ENCODE results near the gene ETF1. TPM values are rescaled to one million over a fixed set of nuclear protein-coding genes. Genes with fewer than 3 reads are reported as not detected.
"Not testable (repeated sequence)": the region's sequence is repeated elsewhere in the genome, so short reads cannot be mapped to it uniquely, and the experiment has no call there.

The ETF1 gene
- total RNA-seq, 8 experiments from 2014 or later, result 44.1 to 126 (median 76.9) TPM

- in situ Hi-C loops (cut with MboI; ENCODE audit: low pct_unique_long_range_greater_than_20kb in 2 of 9, low sequenced_read_pairs in 9 of 9, unreplicated experiment in 9 of 9), result no loop called here
Observed at GRCh38 chr5:138508958-138509357, 34.1 kb downstream of the ETF1 start.

DNA sequence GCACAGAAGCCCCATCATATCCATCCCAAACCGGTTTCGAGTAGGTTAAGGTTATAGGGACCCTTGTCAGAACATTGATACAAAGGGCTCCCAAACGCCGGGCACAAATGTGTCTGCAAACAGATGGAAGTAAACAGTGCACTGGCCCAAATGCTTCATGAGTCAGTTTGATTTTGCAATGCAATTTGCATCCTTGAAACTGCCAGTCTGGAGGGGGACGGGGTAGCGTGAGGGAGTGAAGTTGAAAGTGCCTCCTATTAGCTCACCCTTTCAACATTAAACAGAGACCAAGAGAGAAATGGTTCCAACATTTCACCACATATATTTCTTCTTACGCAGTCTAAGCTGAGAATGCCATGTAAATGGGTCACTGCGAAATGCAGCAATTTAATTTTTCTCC is 35.6 kb downstream of the ETF1 start:
- H3K4me3 ChIP-seq; H3K27ac ChIP-seq; in situ Hi-C loops (cut with MboI; ENCODE audit: low pct_unique_long_range_greater_than_20kb in 2 of 9, low sequenced_read_pairs in 9 of 9, unreplicated experiment in 9 of 9); H3K4me1 ChIP-seq (replicated peaks in 1 of 2): not testable (repeated sequence)
- ATAC-seq (replicated peaks in 6 of 8), result peak in 3 of 8 experiments; percentile 38 to 83 (median 78)
- 10 to 100% (median 91%) methylated on average over 1 to 7 of the region's 8 CpGs; no CpG with 5 or more reads in 1 of the 10 experiments for WGBS, 10 experiments

More at GRCh38 chr5:138508958-138509357, 34.1 kb downstream of the ETF1 start:
- Histone ChIP-seq H3K4me1 (replicated peaks in 1 of 2) (no peaks in the 10 kb centered on the region), H3K27ac (no peak overlapping the region), H3K4me3 (no peak overlapping the region)
- 24 to 85% (median 57%) methylated on average over 1 to 2 of the region's 3 CpGs; no CpG with 5 or more reads in 4 of the 10 experiments for WGBS, 10 experiments
- peak in 4 of 8 experiments; percentile 7 to 81 (median 50) for ATAC-seq (replicated peaks in 6 of 8)

DNA sequence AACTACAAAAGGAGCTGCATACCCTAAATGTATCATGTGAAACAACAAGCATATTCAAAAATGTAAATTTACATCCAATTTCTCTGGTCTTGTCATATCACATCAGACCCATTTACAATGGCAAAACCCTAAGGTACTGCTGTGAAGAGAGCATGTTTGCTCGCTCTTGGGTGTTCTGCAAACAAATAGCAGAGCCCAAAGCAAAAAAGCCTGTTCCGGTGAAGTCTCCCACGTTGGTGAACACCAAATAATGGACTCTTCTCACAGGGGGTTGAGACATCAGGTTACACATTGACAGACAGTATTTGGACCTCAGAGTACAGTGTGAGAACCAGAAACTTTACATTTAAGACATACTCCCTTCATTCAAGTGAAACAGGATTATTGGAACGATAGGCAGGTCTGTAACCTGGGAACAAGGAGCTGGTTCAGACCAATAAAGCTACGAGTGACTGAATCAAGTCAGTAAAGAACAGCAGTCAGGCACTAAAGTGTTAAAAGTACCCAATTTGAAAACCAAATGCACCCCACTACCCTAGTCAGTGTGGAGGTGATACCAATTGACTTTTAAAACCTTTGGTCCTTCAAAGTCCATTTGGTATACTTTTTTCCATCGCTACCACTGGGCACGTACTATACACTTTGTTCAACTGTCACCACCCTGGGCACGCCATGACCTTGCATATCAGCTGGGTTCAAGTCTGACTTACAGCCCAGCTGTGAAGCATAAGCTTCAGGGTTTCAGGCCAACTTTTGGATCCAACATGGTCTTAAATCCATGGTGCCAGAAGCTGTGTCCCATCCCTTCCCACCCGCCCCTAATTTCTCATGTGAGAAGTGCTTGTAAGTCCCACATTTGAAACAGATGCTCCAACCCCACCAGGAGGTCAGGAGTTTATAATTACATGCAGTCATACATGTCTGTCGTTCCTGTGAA is 36.4 kb downstream of the ETF1 start:
- Histone ChIP-seq H3K4me1 (replicated peaks in 1 of 2) (no peaks in the 10 kb centered on the region), H3K27ac (no peak overlapping the region), H3K4me3 (no peak overlapping the region)
- peak in 2 of 8 experiments; percentile 5 to 16 for ATAC-seq (replicated peaks in 6 of 8)
- in situ Hi-C loops (cut with MboI; ENCODE audit: low pct_unique_long_range_greater_than_20kb in 2 of 9, low sequenced_read_pairs in 9 of 9, unreplicated experiment in 9 of 9), result no loop called here
- WGBS, 10 experiments, result 50 to 100% (median 76%) methylated on average over 1 to 7 of the region's 10 CpGs

- Histone ChIP-seq H3K27ac (no peak overlapping the region), H3K4me3 (no peak overlapping the region), H3K4me1 (replicated peaks in 1 of 2) (no peaks in the 10 kb centered on the region)
- 40 to 80% (median 70%) methylated on average over 1 to 3 of the region's 4 CpGs; no CpG with 5 or more reads in 7 of the 10 experiments for WGBS, 10 experiments
- in situ Hi-C loops (cut with MboI; ENCODE audit: low pct_unique_long_range_greater_than_20kb in 2 of 9, low sequenced_read_pairs in 9 of 9, unreplicated experiment in 9 of 9), result no loop called here
- ATAC-seq (replicated peaks in 6 of 8), result peak in 3 of 8 experiments; percentile 24 to 72 (median 36)
Observed at GRCh38 chr5:138504799-138505198, 38.2 kb downstream of the ETF1 start.

- Histone ChIP-seq H3K27ac (no peak overlapping the region), H3K4me1 (replicated peaks in 1 of 2) (no peaks in the 10 kb centered on the region), H3K4me3 (no peak overlapping the region)
- 0 to 49% (median 20%) methylated on average over 1 to 6 of the region's 6 CpGs; no CpG with 5 or more reads in 1 of the 10 experiments for WGBS, 10 experiments
- in situ Hi-C loops (cut with MboI; ENCODE audit: low pct_unique_long_range_greater_than_20kb in 2 of 9, low sequenced_read_pairs in 9 of 9, unreplicated experiment in 9 of 9), result no loop called here
- peak; percentile 33 to 82 (median 70) for ATAC-seq (replicated peaks in 6 of 8)
Observed at GRCh38 chr5:138503487-138504270, 39.4 kb downstream of the ETF1 start.

DNA sequence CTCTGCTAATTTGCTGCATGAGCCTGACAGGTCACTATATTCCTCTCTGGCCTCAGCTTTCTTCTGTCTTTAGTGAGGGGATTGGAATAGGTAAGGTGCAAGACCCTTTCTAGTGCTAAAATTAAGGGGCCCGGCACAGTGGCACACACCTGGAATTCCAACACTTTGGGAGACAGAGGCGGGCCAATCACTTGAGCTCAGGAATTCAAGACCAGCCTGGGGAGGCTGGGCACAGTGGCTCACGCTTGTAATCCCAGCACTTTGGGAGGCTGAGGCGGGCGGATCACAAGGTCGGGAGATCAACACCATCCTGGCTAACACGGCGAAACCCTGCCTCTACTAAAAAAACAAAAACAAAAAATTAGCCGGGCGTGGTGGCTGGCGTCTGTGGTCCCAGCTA is 40.5 kb downstream of the ETF1 start:
- WGBS, 10 experiments, result 60 to 100% (median 93%) methylated on average over 1 to 9 of the region's 11 CpGs; no CpG with 5 or more reads in 4 of the 10 experiments
- ATAC-seq (replicated peaks in 6 of 8), result no peak
- Histone ChIP-seq H3K4me3 (no peak overlapping the region), H3K4me1 (replicated peaks in 1 of 2) (no peaks in the 10 kb centered on the region), H3K27ac (no peak overlapping the region)
- in situ Hi-C loops (cut with MboI; ENCODE audit: low pct_unique_long_range_greater_than_20kb in 2 of 9, low sequenced_read_pairs in 9 of 9, unreplicated experiment in 9 of 9), result no loop called here

DNA sequence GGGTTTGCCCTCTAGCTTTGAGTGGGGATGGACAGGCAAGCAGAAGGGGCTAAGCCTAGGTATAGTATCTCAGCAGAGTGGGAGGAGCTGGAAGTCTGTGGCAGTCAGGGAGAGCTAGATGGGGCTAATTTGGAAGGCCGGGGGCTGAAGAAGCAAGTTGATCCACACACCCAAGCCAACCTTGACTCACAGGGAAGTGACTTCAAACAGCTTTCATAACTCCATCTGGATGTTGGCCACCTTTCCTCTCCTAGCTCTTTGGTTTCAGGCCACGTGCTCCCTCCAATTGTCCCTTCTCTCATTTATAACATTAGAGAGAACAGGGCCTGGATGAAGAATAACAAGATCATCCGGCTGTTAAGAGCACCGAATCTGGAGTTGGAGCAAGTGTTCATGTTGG is 40.9 kb downstream of the ETF1 start:
- no peaks in the 10 kb centered on the region for H3K4me1 ChIP-seq (replicated peaks in 1 of 2)
- no peak for ATAC-seq (replicated peaks in 6 of 8)
- no peak overlapping the region for H3K27ac ChIP-seq
- in situ Hi-C loops (cut with MboI; ENCODE audit: low pct_unique_long_range_greater_than_20kb in 2 of 9, low sequenced_read_pairs in 9 of 9, unreplicated experiment in 9 of 9), result no loop called here
- WGBS, 10 experiments, result 50 to 100% (median 100%) methylated on average over 1 to 4 of the region's 4 CpGs; no CpG with 5 or more reads in 5 of the 10 experiments
- H3K4me3 ChIP-seq, result no peak overlapping the region

DNA sequence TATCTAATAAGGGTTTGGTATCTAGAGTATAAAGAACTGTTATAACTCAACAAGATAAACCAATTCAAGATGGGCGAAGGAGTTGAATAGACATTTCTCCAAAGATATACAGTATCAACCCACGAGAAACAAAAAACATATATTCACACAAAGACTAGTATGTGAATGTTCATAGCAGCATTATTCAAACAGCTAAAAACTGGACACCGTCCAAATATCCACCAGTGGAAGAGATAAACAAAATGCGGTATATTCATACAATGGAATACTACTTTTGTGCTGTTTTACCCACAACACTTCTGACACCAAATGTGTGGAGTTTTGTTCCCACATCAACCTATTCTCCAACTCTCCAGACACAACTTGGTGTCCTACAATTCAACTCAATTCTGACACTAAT is 44.7 kb downstream of the ETF1 start:
- in situ Hi-C loops (cut with MboI; ENCODE audit: low pct_unique_long_range_greater_than_20kb in 2 of 9, low sequenced_read_pairs in 9 of 9, unreplicated experiment in 9 of 9), result no loop called here
- H3K27ac ChIP-seq, result no peak overlapping the region
- peak in 1 of 8 experiments; percentile 14 for ATAC-seq (replicated peaks in 6 of 8)
- WGBS, 10 experiments, result 32 to 89% (median 70%) methylated on average over 1 to 4 of the region's 4 CpGs; no CpG with 5 or more reads in 1 of the 10 experiments
- no peak overlapping the region for H3K4me3 ChIP-seq
- H3K4me1 ChIP-seq (replicated peaks in 1 of 2), result peaks cover 6% of the 10 kb centered on the region in 2 donors

- WGBS, 10 experiments, result 6 to 90% (median 80%) methylated on average over 1 to 7 of the region's 7 CpGs; no CpG with 5 or more reads in 2 of the 10 experiments
- H3K27ac ChIP-seq, result no peak overlapping the region
- H3K4me1 ChIP-seq (replicated peaks in 1 of 2), result peaks cover 35 to 36% of the 10 kb centered on the region in 2 donors
- H3K4me3 ChIP-seq, result no peak overlapping the region
- in situ Hi-C loops (cut with MboI; ENCODE audit: low pct_unique_long_range_greater_than_20kb in 2 of 9, low sequenced_read_pairs in 9 of 9, unreplicated experiment in 9 of 9), result no loop called here
- ATAC-seq (replicated peaks in 6 of 8), result no peak
Observed at GRCh38 chr5:138495351-138495750, 47.7 kb downstream of the ETF1 start.

DNA sequence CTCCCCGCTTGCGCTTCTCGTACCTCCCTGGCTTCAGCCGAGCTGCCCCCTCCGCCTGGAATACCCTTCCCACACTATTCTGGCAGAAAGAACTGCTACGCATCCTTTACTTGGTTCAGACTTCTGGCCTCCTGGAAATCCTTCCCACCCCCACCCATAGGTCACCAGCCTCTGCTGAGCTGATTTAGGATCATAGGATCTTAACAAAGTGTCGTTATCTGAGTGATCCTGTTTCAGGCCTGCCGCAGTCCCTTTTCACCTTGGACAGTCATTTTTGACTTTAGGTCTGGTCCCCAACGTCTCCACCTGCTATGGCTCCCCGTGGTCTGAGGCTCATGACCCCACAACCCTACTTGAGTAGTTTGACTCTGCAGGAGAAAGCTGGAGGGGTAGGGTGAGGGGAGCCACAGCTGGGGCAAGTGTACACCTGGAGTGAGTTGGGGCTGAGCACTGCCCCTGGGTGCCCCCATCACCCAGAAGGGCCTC is 50.4 kb downstream of the ETF1 start:
- peak overlapping the region in 1 of 2 donors; percentile 45 for H3K27ac ChIP-seq
- WGBS, 10 experiments, result 7 to 53% (median 33%) methylated on average over 3 to 8 of the region's 10 CpGs; no CpG with 5 or more reads in 6 of the 10 experiments
- in situ Hi-C loops (cut with MboI; ENCODE audit: low pct_unique_long_range_greater_than_20kb in 2 of 9, low sequenced_read_pairs in 9 of 9, unreplicated experiment in 9 of 9), result no loop called here
- ATAC-seq (replicated peaks in 6 of 8), result no peak
- peaks cover 41 to 43% of the 10 kb centered on the region in 2 donors for H3K4me1 ChIP-seq (replicated peaks in 1 of 2)
- peak overlapping the region in 4 of 5 donors; percentile 25 to 38 (median 34) for H3K4me3 ChIP-seq

GRCh38 chr5:138491669-138492559 is 51.1 kb downstream of the ETF1 start:
- Histone ChIP-seq H3K4me1 (replicated peaks in 1 of 2) (peaks cover 43% of the 10 kb centered on the region in 2 donors), H3K4me3 (peak overlapping the region; percentile 25 to 38 (median 30)), H3K27ac (peak overlapping the region in 1 of 2 donors; percentile 45)
- peak; percentile 81 to 97 (median 86) for ATAC-seq (replicated peaks in 6 of 8)
- in situ Hi-C loops (cut with MboI; ENCODE audit: low pct_unique_long_range_greater_than_20kb in 2 of 9, low sequenced_read_pairs in 9 of 9, unreplicated experiment in 9 of 9), result no loop called here
- WGBS, 10 experiments, result 0 to 20% methylated on average over 1 of the region's 93 CpGs; no CpG with 5 or more reads in 8 of the 10 experiments

GRCh38 chr5:138491284-138491648 is 51.8 kb downstream of the ETF1 start:
- Histone ChIP-seq H3K27ac (no peak overlapping the region), H3K4me1 (replicated peaks in 1 of 2) (peaks cover 43 to 47% of the 10 kb centered on the region in 2 donors), H3K4me3 (no peak overlapping the region)
- 40 to 100% (median 60%) methylated on average over 2 to 7 of the region's 11 CpGs; no CpG with 5 or more reads in 6 of the 10 experiments for WGBS, 10 experiments
- in situ Hi-C loops (cut with MboI; ENCODE audit: low pct_unique_long_range_greater_than_20kb in 2 of 9, low sequenced_read_pairs in 9 of 9, unreplicated experiment in 9 of 9), result no loop called here
- ATAC-seq (replicated peaks in 6 of 8), result no peak
